K562 (cell line): Measurements from ENCODE around the gene CLASP1. TPM values are rescaled to one million over a fixed set of nuclear protein-coding genes. Genes with fewer than 3 reads are reported as not detected.

Source experiments
- ADNP ChIP-seq: fragments of 200-800 bp; sonication (Bioruptor generic); IDR thresholded peaks from 2 replicates; pipeline ENCODE4 v1.6.1; 2016; ENCODE audit warnings: missing genetic modification characterization, missing compliant biosample characterization
- CREB3 ChIP-seq: fragments of 450-650 bp; conservative IDR thresholded peaks from 2 replicates; pipeline ENCODE4 v1.6.1; 2016; ENCODE audit warnings: missing genetic modification characterization, low read depth, mild to moderate bottlenecking, missing compliant biosample characterization, moderate library complexity
- CTBP1 ChIP-seq: fragments of 450-650 bp; IDR thresholded peaks from 2 replicates; pipeline ENCODE4 v1.6.1; 2016; ENCODE audit warnings: borderline replicate concordance
- E2F4 ChIP-seq: sonication (generic); formaldehyde crosslinking; IDR thresholded peaks from 2 replicates; pipeline ENCODE4 v1.8.0; 2022; ENCODE audit warnings: mild to moderate bottlenecking, low read depth, missing genetic modification reagents
- ELK3 ChIP-seq: fragments of 450-650 bp; formaldehyde crosslinking; IDR thresholded peaks from 2 replicates; pipeline ENCODE4 v1.4.0; 2020; ENCODE audit warnings: mild to moderate bottlenecking
- ETV1 ChIP-seq: fragments of 450-650 bp; conservative IDR thresholded peaks from 2 replicates; pipeline ENCODE4 v1.6.1; 2016; ENCODE audit warnings: missing genetic modification characterization, control low read depth, low read depth, missing compliant biosample characterization
- GABPA ChIP-seq: fragments of 200-800 bp; sonication (Bioruptor generic); conservative IDR thresholded peaks from 2 replicates; pipeline ENCODE4 v1.6.1; 2016; ENCODE audit warnings: low read depth, missing genetic modification characterization, missing compliant biosample characterization
- GABPB1 ChIP-seq: sonication (generic); formaldehyde crosslinking; IDR thresholded peaks from 2 replicates; pipeline ENCODE4 v1.8.0; 2022; ENCODE audit warnings: mild to moderate bottlenecking, missing genetic modification reagents
- GTF3C2 ChIP-seq: IDR thresholded peaks from 3 replicates; pipeline ENCODE4 v1.6.1; 2011; ENCODE audit warnings: borderline replicate concordance, mild to moderate bottlenecking, moderate library complexity; ENCODE audit not compliant: insufficient read length; ENCODE audit errors: extremely low read depth
- NBN ChIP-seq: fragments of 450-650 bp; IDR thresholded peaks from 2 replicates; pipeline ENCODE4 v1.6.1; 2016; ENCODE audit warnings: low read depth, mild to moderate bottlenecking
- PCBP2 ChIP-seq: fragments of 200-400 bp; formaldehyde crosslinking; IDR thresholded peaks from 2 replicates; pipeline ENCODE4 v1.6.1; 2018; ENCODE audit warnings: low read length, low read depth, mild to moderate bottlenecking, moderate library complexity; ENCODE audit not compliant: poor library complexity, severe bottlenecking
- PTRF ChIP-seq: fragments of 450-650 bp; IDR thresholded peaks from 2 replicates; pipeline ENCODE4 v1.6.1; 2016; ENCODE audit warnings: mild to moderate bottlenecking, missing genetic modification characterization, missing compliant biosample characterization
- SOX6 ChIP-seq: fragments of 450-650 bp; IDR thresholded peaks from 2 replicates; pipeline ENCODE4 v1.6.1; 2014; ENCODE audit warnings: mild to moderate bottlenecking
- TEAD4 ChIP-seq, 2 experiments: sonication (generic) in 1 of 2; formaldehyde crosslinking in 1 of 2; IDR thresholded peaks; 2 replicates each; pipeline versions ENCODE4 v1.6.1 to v1.8.0; 2012 to 2022; ENCODE audit warnings: borderline replicate concordance in 1 of 2, inconsistent platforms in 1 of 2, low read length in 1 of 2, mild to moderate bottlenecking in 1 of 2, missing genetic modification reagents in 1 of 2
- ZC3H4 ChIP-seq: sonication (generic); formaldehyde crosslinking; IDR thresholded peaks from 2 replicates; pipeline ENCODE4 v1.9.0; 2021; ENCODE audit warnings: missing genetic modification reagents, borderline replicate concordance
- ZKSCAN1 ChIP-seq: fragments of 150-350 bp; IDR thresholded peaks from 2 replicates; pipeline ENCODE4 v1.6.1; 2016; ENCODE audit warnings: low read depth, low read length
- ZNF140 ChIP-seq: fragments of 250-450 bp; sonication (Bioruptor Pico); IDR thresholded peaks from 2 replicates; pipeline ENCODE4 v1.8.0; 2021; ENCODE audit warnings: moderate library complexity, mild to moderate bottlenecking, inconsistent platforms
- ZNF76 ChIP-seq: fragments of 250-450 bp; sonication (Bioruptor Pico); IDR thresholded peaks from 2 replicates; pipeline ENCODE4 v1.4.0; 2020; ENCODE audit warnings: mild to moderate bottlenecking, moderate library complexity, borderline replicate concordance
- ZNF785 ChIP-seq: fragments of 250-450 bp; sonication (Bioruptor Pico); IDR thresholded peaks from 2 replicates; pipeline ENCODE4 v1.4.0; 2020; ENCODE audit warnings: mild to moderate bottlenecking
- polyA plus RNA-seq, 8 experiments: library from polyadenylated mRNA; depleted of rRNA in 4 of 8; stranded (reverse) in 5 of 8; unstranded in 3 of 8; fragments of >200 nt; fragmentation: Nextera tagmentation in 2 of 8; fragmentation: Illumina TruSeq in 1 of 8; extraction: Ambion mirVana in 2 of 8; extraction: Trizol in 1 of 8; gene quantifications; 2 replicates each; pipeline versions ENCODE4 v1.2.1 to v1.2.3, GENCODE V29; 2011 to 2014; ENCODE audit warnings: inconsistent platforms in 1 of 8, missing spikeins in 1 of 8
- total RNA-seq, 7 experiments: library from RNA; depleted of rRNA in 6 of 7; stranded (reverse); fragments of >200 nt in 6 of 7; fragmentation: Illumina TruSeq in 2 of 7; extraction: Trizol in 2 of 7; gene quantifications; 2 replicates each; pipeline versions ENCODE4 v1.2.1 to v1.2.3, GENCODE V29; 2011 to 2021; ENCODE audit warnings: low replicate concordance in 1 of 7

The CLASP1 gene
- total and polyA plus RNA-seq, 9 of the 15 experiments (the other 6 are each of a cell fraction or from before 2014, with no cell fraction given) = 1.7 to 40.3 (median 20.7) TPM

- TF ChIP-seq E2F4 (CRISPR knock-in tag) (no peak), ZC3H4 (CRISPR knock-in tag) (no peak), TEAD4 (IDR thresholded peaks at IDR 0.05; ENCODE audit: low read length) (peak; percentile 97), TEAD4 (CRISPR knock-in tag; IDR thresholded peaks at IDR 0.05; ENCODE audit: borderline replicate concordance) (no peak), ZNF785 (no peak), CREB3 (tag) (no peak), ELK3 (CRISPR knock-in tag) (no peak), GTF3C2 (no peak), NBN (peak; percentile 94), GABPA (tag) (peak; percentile 55; the same call in 1 of the 2 replicates), PCBP2 (no peak), ZNF140 (CRISPR knock-in tag) (no peak), ADNP (tag) (0 out of 2 replicates have a peak, but pooled peaks have one; percentile 44), SOX6 (peak; percentile 92), ZNF76 (CRISPR knock-in tag) (no peak), PTRF (tag) (no peak), ZKSCAN1 (peak; percentile 72), GABPB1 (0 out of 2 replicates have a peak, but pooled peaks have one; percentile 29), CTBP1 (peak; percentile 88), ETV1 (peak; percentile 84)
These were observed 52.8 kb downstream of the CLASP1 start (continued) for GRCh38 chr2:121596221-121597080.
